Fibroblast of lung (primary cell): ENCODE measurements around the gene PLXNA2. TPM values are rescaled to one million over a fixed set of nuclear protein-coding genes. Genes with fewer than 3 reads are reported as not detected.

Experiments used
- DNase-seq, 2 donors: peaks; one replicate each; pipeline versions ENCODE4 v3.0.0 to v3.0.0-alpha.2; 2010; ENCODE audit warnings: low read depth in 2 of 2
- H2AFZ ChIP-seq: 2 replicates; pipeline ENCODE4 v1.5.1; 2012; ENCODE audit warnings: low read length, control low read depth, inconsistent platforms
- H3K27ac ChIP-seq: 2 replicates; pipeline ENCODE4 v1.5.1; 2011; ENCODE audit warnings: low read length, control low read depth; ENCODE audit not compliant: insufficient read depth
- H3K27me3 ChIP-seq: 2 replicates; pipeline ENCODE4 v1.5.1; 2011; ENCODE audit warnings: mild to moderate bottlenecking, low read length; ENCODE audit not compliant: control insufficient read depth, insufficient read depth
- H3K36me3 ChIP-seq: 2 replicates; pipeline ENCODE4 v1.5.1; 2011; ENCODE audit warnings: low read length; ENCODE audit not compliant: control insufficient read depth, insufficient read depth
- H3K4me1 ChIP-seq: 2 replicates; pipeline ENCODE4 v1.5.1; 2011; ENCODE audit warnings: low read length; ENCODE audit not compliant: control insufficient read depth, insufficient read depth; ENCODE audit errors: extremely low read depth
- H3K4me2 ChIP-seq: 2 replicates; pipeline ENCODE4 v1.5.1; 2011; ENCODE audit warnings: low read length, control low read depth; ENCODE audit not compliant: insufficient read depth; ENCODE audit errors: extremely low read depth
- H3K4me3 ChIP-seq, 4 experiments: fragments of 200-600 bp in 1 of 4; sonication (generic) in 1 of 4; replicated peaks in 1 of 4; 2 replicates each; pipeline ENCODE4 v1.5.1; 2011 to 2016; ENCODE audit warnings: low read length in 4 of 4, low read depth in 3 of 4, mild to moderate bottlenecking in 3 of 4, control low read depth in 2 of 4, inconsistent platforms in 1 of 4, mixed read lengths in 1 of 4; ENCODE audit not compliant: insufficient read depth in 1 of 4; ENCODE audit errors: control extremely low read depth in 1 of 4
- H3K79me2 ChIP-seq: 2 replicates; pipeline ENCODE4 v1.5.1; 2012; ENCODE audit warnings: mild to moderate bottlenecking, low read length, inconsistent platforms; ENCODE audit not compliant: control insufficient read depth, insufficient read depth
- H3K9ac ChIP-seq: 2 replicates; pipeline ENCODE4 v1.5.1; 2011; ENCODE audit warnings: mild to moderate bottlenecking, low read length, control low read depth; ENCODE audit not compliant: insufficient read depth
- H3K9me3 ChIP-seq: 2 replicates; pipeline ENCODE4 v1.5.1; 2012; ENCODE audit warnings: low read depth, low read length; ENCODE audit not compliant: control insufficient read depth, insufficient read depth
- H4K20me1 ChIP-seq: 2 replicates; pipeline ENCODE4 v1.5.1; 2011; ENCODE audit warnings: low read length; ENCODE audit not compliant: control insufficient read depth, insufficient read depth; ENCODE audit errors: extremely low read depth
- EZH2 ChIP-seq: IDR thresholded peaks from 2 replicates; pipeline ENCODE4 v1.5.1; 2012; ENCODE audit warnings: low read length, control low read depth, mild to moderate bottlenecking; ENCODE audit errors: missing control alignments
- polyA plus RNA-seq, 2 donors: library from polyadenylated mRNA; depleted of rRNA in 1 of 2; stranded (reverse) in 1 of 2; unstranded in 1 of 2; fragments of >200 nt; gene quantifications; 2 replicates each; pipeline ENCODE4 v1.2.1, GENCODE V29; 2011 to 2012; ENCODE audit warnings: missing spikeins in 1 of 2
- total RNA-seq: library from RNA; depleted of rRNA; stranded (reverse); fragments of >200 nt; gene quantifications from 2 replicates; pipeline ENCODE4 v1.2.1, GENCODE V29; 2014
- TF ChIP-seq, protein P1 (sequence below), 2 donors: IDR thresholded peaks in 1 of 2; conservative IDR thresholded peaks in 1 of 2; 1 replicate in 1 of 2; 2 replicates in 1 of 2; pipeline ENCODE4 v1.5.1; 2011 to 2012; ENCODE audit warnings: low read length in 2 of 2, control low read depth in 1 of 2, inconsistent platforms in 1 of 2, low read depth in 1 of 2, mild to moderate bottlenecking in 1 of 2

The PLXNA2 gene
- total and polyA plus RNA-seq, 2 donors (not counting 1 experiment from before 2014, with no cell fraction given): 0.43 to 2.0 TPM

- no peaks in the 10 kb centered on the region for H3K79me2 ChIP-seq
- H3K27ac ChIP-seq: no peak overlapping the region
- H3K4me3 ChIP-seq: no peak overlapping the region
- TF ChIP-seq, protein P1, sequence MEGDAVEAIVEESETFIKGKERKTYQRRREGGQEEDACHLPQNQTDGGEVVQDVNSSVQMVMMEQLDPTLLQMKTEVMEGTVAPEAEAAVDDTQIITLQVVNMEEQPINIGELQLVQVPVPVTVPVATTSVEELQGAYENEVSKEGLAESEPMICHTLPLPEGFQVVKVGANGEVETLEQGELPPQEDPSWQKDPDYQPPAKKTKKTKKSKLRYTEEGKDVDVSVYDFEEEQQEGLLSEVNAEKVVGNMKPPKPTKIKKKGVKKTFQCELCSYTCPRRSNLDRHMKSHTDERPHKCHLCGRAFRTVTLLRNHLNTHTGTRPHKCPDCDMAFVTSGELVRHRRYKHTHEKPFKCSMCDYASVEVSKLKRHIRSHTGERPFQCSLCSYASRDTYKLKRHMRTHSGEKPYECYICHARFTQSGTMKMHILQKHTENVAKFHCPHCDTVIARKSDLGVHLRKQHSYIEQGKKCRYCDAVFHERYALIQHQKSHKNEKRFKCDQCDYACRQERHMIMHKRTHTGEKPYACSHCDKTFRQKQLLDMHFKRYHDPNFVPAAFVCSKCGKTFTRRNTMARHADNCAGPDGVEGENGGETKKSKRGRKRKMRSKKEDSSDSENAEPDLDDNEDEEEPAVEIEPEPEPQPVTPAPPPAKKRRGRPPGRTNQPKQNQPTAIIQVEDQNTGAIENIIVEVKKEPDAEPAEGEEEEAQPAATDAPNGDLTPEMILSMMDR (conservative IDR thresholded peaks at IDR 0.05 in 1 of 2, IDR thresholded peaks at IDR 0.05 in 1 of 2; ENCODE audit: low read depth in 1 of 2, low read length in 2 of 2): no peak
- no peak for TF ChIP-seq EZH2
- H2AFZ ChIP-seq: no peak overlapping the region
- H3K4me2 ChIP-seq: no peak overlapping the region
- peak; percentile 32 to 91 for DNase-seq
- H4K20me1 ChIP-seq: no peaks in the 10 kb centered on the region
- no peaks in the 10 kb centered on the region for H3K27me3 ChIP-seq
- no peaks in the 10 kb centered on the region for H3K9me3 ChIP-seq
- no peaks in the 10 kb centered on the region for H3K4me1 ChIP-seq
- no peaks in the 10 kb centered on the region for H3K36me3 ChIP-seq
- no peak overlapping the region for H3K9ac ChIP-seq
These were observed 10.7 kb upstream of the PLXNA2 start for GRCh38 chr1:208254862-208255261.

GRCh38 chr1:208254376-208254775 is 10.2 kb upstream of the PLXNA2 start:
- Histone ChIP-seq H3K27me3 (no peaks in the 10 kb centered on the region), H4K20me1 (no peaks in the 10 kb centered on the region), H2AFZ (no peak overlapping the region), H3K9ac (no peak overlapping the region), H3K4me1 (no peaks in the 10 kb centered on the region), H3K36me3 (no peaks in the 10 kb centered on the region), H3K4me2 (no peak overlapping the region), H3K9me3 (no peaks in the 10 kb centered on the region), H3K4me3 (no peak overlapping the region), H3K79me2 (no peaks in the 10 kb centered on the region), H3K27ac (no peak overlapping the region)
- TF ChIP-seq, protein P1 (conservative IDR thresholded peaks at IDR 0.05 in 1 of 2, IDR thresholded peaks at IDR 0.05 in 1 of 2; ENCODE audit: low read depth in 1 of 2, low read length in 2 of 2): no peak
- DNase-seq: peak in 1 of 2 donors; percentile 75

DNA sequence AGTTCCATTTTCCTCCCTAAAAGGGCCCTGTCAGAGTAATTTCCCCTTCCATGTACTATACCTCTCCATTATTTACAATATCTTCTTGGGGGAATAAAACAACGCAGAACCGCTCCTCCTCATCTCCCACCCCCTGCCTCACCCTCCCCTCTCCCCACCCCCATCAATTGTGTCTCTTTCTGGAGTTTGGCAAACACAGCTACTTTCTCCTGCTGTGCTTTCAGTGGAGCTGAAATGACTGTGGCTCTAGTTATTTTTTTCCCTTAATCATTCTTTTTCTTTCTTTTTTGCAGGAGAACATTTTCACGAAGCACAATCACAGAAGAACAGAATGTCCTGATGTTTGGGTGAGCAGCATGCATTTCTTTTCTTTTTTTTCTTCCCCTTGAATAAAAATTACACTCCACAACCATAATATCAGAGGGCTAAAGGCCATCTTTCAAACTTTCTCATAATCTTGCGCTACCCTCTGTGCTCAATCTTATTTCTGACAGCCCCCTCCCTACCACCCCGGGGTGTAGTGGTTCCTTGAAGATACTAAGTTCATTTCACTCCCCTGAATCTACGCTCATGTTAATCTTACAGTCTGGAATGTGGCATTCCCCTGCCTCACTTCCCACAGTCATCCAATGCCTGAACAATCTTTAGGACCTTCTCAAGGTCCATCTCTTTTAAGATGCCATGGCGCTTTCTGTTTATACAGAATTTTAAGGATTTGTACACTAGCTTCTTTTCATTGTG is 8.8 kb upstream of the PLXNA2 start:
- H3K9ac ChIP-seq: no peak overlapping the region
- no peaks in the 10 kb centered on the region for H3K79me2 ChIP-seq
- H3K9me3 ChIP-seq: no peaks in the 10 kb centered on the region
- peak in 1 of 2 donors; percentile 39 for DNase-seq
- H2AFZ ChIP-seq: no peak overlapping the region
- H3K36me3 ChIP-seq: no peaks in the 10 kb centered on the region
- no peak for TF ChIP-seq EZH2
- TF ChIP-seq, protein P1 (conservative IDR thresholded peaks at IDR 0.05 in 1 of 2, IDR thresholded peaks at IDR 0.05 in 1 of 2; ENCODE audit: low read depth in 1 of 2, low read length in 2 of 2): no peak
- H3K4me3 ChIP-seq: no peak overlapping the region
- no peaks in the 10 kb centered on the region for H4K20me1 ChIP-seq
- H3K27me3 ChIP-seq: no peaks in the 10 kb centered on the region
- no peaks in the 10 kb centered on the region for H3K4me1 ChIP-seq
- H3K4me2 ChIP-seq: no peak overlapping the region
- H3K27ac ChIP-seq: no peak overlapping the region
